Activated naive CD4-positive, alpha-beta T cell treated with anti-CD3 and anti-CD28 coated beads, Interleukin-2, amount 50 U/mL, for 72 hours (primary cell): Measurements from ENCODE around the gene TDRD7. TPM values are rescaled to one million over a fixed set of nuclear protein-coding genes. Genes with fewer than 3 reads are reported as not detected.
"Not testable (repeated sequence)": the region's sequence is repeated elsewhere in the genome, so short reads cannot be mapped to it uniquely, and the experiment has no call there.

Source experiments
- ATAC-seq, 2 donors: fragments of 150-1000 bp; cut with Tn5 transposase; 2 replicates each; pipeline ENCODE4 v1.10.0; 2021; ENCODE audit warnings: mild to moderate bottlenecking in 2 of 2, moderate library complexity in 2 of 2
- DNase-seq, 2 donors: peaks; one replicate each; pipeline ENCODE4 v3.0.0; 2021 to 2022; ENCODE audit warnings: low spot score in 2 of 2
- H3K27ac Mint-ChIP-seq, 2 donors: one replicate each; pipeline ENCODE4 v1.8.0; 2022; ENCODE audit warnings: mild to moderate bottlenecking in 2 of 2, mixed read lengths in 2 of 2
- H3K36me3 Mint-ChIP-seq, 2 donors: one replicate each; pipeline ENCODE4 v1.8.0; 2022; ENCODE audit warnings: mixed read lengths in 2 of 2
- H3K9me3 Mint-ChIP-seq, 2 donors: one replicate each; pipeline ENCODE4 v1.8.0; 2022; ENCODE audit warnings: mixed read lengths in 2 of 2
- total RNA-seq, 2 donors: library from RNA; stranded (reverse); gene quantifications; one replicate each; pipeline ENCODE4 v1.2.3, GENCODE V29; 2022

Gene TDRD7
- total RNA-seq, 2 donors from 2014 or later, result 5.0 to 12.2 TPM

- Mint-ChIP-seq H3K36me3 (peaks cover 6 to 7% of the 10 kb centered on the region in 2 donors), H3K27ac (no peak overlapping the region), H3K9me3 (no peaks in the 10 kb centered on the region)
- DNase-seq (no peak), ATAC-seq (no peak)
Observed at GRCh38 chr9:97479496-97480159, 67.7 kb downstream of the TDRD7 start.

- DNase-seq, result no peak
- peaks cover 6 to 7% of the 10 kb centered on the region in 2 donors for H3K36me3 Mint-ChIP-seq
- ATAC-seq, result no peak
Observed at GRCh38 chr9:97480174-97480573, 68.3 kb downstream of the TDRD7 start.

GRCh38 chr9:97480749-97481148, 68.9 kb downstream of the TDRD7 start:
- Mint-ChIP-seq H3K9me3 (no peaks in the 10 kb centered on the region), H3K27ac (no peak overlapping the region), H3K36me3 (peaks cover 7 to 11% of the 10 kb centered on the region in 2 donors)
- ATAC-seq (no peak), DNase-seq (no peak)

More at GRCh38 chr9:97480174-97480573, 68.3 kb downstream of the TDRD7 start:
- Mint-ChIP-seq H3K9me3 (no peaks in the 10 kb centered on the region), H3K27ac (no peak overlapping the region)

- peaks cover 20 to 41% of the 10 kb centered on the region in 2 donors for H3K36me3 Mint-ChIP-seq
- H3K27ac Mint-ChIP-seq, result no peak overlapping the region
- H3K9me3 Mint-ChIP-seq, result peaks cover 0 to 8% of the 10 kb centered on the region in 2 donors
- no peak for DNase-seq
- no peak for ATAC-seq
Observed at GRCh38 chr9:97484134-97484533, 72.2 kb downstream of the TDRD7 start.

- no peak for ATAC-seq
- Mint-ChIP-seq H3K9me3 (peaks cover 0 to 12% of the 10 kb centered on the region in 2 donors), H3K27ac (no peak overlapping the region), H3K36me3 (peaks cover 24 to 47% of the 10 kb centered on the region in 2 donors)
- DNase-seq, result no peak
Observed at GRCh38 chr9:97487107-97487506, 75.2 kb downstream of the TDRD7 start.

- ATAC-seq, result no peak
- H3K36me3 Mint-ChIP-seq, result peaks cover 21 to 46% of the 10 kb centered on the region in 2 donors
- DNase-seq, result no peak
- peaks cover 0 to 12% of the 10 kb centered on the region in 2 donors for H3K9me3 Mint-ChIP-seq
- H3K27ac Mint-ChIP-seq, result no peak overlapping the region
Observed at GRCh38 chr9:97487861-97488260, 76.0 kb downstream of the TDRD7 start.

GRCh38 chr9:97491216-97491999, 79.5 kb downstream of the TDRD7 start:
- ATAC-seq, result no peak

GRCh38 chr9:97497558-97498375, 85.9 kb downstream of the TDRD7 start:
- not testable (repeated sequence) for DNase-seq, H3K9me3 Mint-ChIP-seq, ATAC-seq, H3K27ac Mint-ChIP-seq
- H3K36me3 Mint-ChIP-seq, result peaks cover 17 to 27% of the 10 kb centered on the region in 2 donors

More at GRCh38 chr9:97491216-97491999, 79.5 kb downstream of the TDRD7 start:
- DNase-seq, result no peak
- H3K9me3 Mint-ChIP-seq, result peaks cover 0 to 12% of the 10 kb centered on the region in 2 donors
- H3K27ac Mint-ChIP-seq, result no peak overlapping the region
- peaks cover 25 to 45% of the 10 kb centered on the region in 2 donors for H3K36me3 Mint-ChIP-seq

- H3K9me3 Mint-ChIP-seq, ATAC-seq, H3K27ac Mint-ChIP-seq, DNase-seq: not testable (repeated sequence)
- peaks cover 17 to 22% of the 10 kb centered on the region in 2 donors for H3K36me3 Mint-ChIP-seq
Observed at GRCh38 chr9:97498846-97499245, 87.0 kb downstream of the TDRD7 start.

- ATAC-seq (no peak), DNase-seq (no peak)
- H3K27ac Mint-ChIP-seq, result no peak overlapping the region
- peaks cover 17 to 22% of the 10 kb centered on the region in 2 donors for H3K36me3 Mint-ChIP-seq
- peaks cover 0 to 6% of the 10 kb centered on the region in 2 donors for H3K9me3 Mint-ChIP-seq
Observed at GRCh38 chr9:97500263-97500662, 88.4 kb downstream of the TDRD7 start.

- peaks cover 14 to 18% of the 10 kb centered on the region in 2 donors for H3K36me3 Mint-ChIP-seq
- DNase-seq (no peak), ATAC-seq (no peak)
- H3K9me3 Mint-ChIP-seq, result peaks cover 0 to 6% of the 10 kb centered on the region in 2 donors
- H3K27ac Mint-ChIP-seq, result no peak overlapping the region
Observed at GRCh38 chr9:97500765-97501176, 88.9 kb downstream of the TDRD7 start.

GRCh38 chr9:97501177-97501971, 89.5 kb downstream of the TDRD7 start, which contains the start of gene TMOD1:
TSS of gene TMOD1 (plus strand) at chr9:97501666. CDS start at chr9:97524189, 22,523 bp downstream.
- ATAC-seq, result peak; percentile 67 to 81
- Mint-ChIP-seq H3K36me3 (peaks cover 10 to 14% of the 10 kb centered on the region in 2 donors), H3K9me3 (peaks cover 0 to 6% of the 10 kb centered on the region in 2 donors), H3K27ac (no peak within 1 kb of the TSS)
- peak in 1 of 2 donors; percentile 52 for DNase-seq

GRCh38 chr9:97501972-97502221, 90.0 kb downstream of the TDRD7 start:
- peaks cover 4 to 8% of the 10 kb centered on the region in 2 donors for H3K36me3 Mint-ChIP-seq
- H3K9me3 Mint-ChIP-seq, result peaks cover 0 to 3% of the 10 kb centered on the region in 2 donors
- peak; percentile 45 to 57 for ATAC-seq
- DNase-seq, result no peak
- H3K27ac Mint-ChIP-seq, result no peak overlapping the region

- ATAC-seq, result peak in 1 of 2 donors; percentile 31
- Mint-ChIP-seq H3K27ac (no peak overlapping the region), H3K36me3 (peaks cover 0 to 4% of the 10 kb centered on the region in 2 donors), H3K9me3 (no peaks in the 10 kb centered on the region)
- peak in 1 of 2 donors; percentile 20 for DNase-seq
Observed at GRCh38 chr9:97502222-97502983, 90.5 kb downstream of the TDRD7 start.
